H1 (cell line): ENCODE measurements around the gene NARS2. TPM values are rescaled to one million over a fixed set of nuclear protein-coding genes. Genes with fewer than 3 reads are reported as not detected.

Experiments
- ATF2 ChIP-seq: IDR thresholded peaks from 2 replicates; pipeline ENCODE4 v1.6.1; 2012; ENCODE audit warnings: low read length, inconsistent platforms
- CEBPB ChIP-seq: IDR thresholded peaks from 2 replicates; pipeline ENCODE4 v1.6.1; 2012; ENCODE audit warnings: low read depth, low read length
- SRF ChIP-seq: IDR thresholded peaks from 2 replicates; pipeline ENCODE4 v1.6.1; 2011; ENCODE audit warnings: mild to moderate bottlenecking, low read depth, low read length, moderate library complexity
- polyA plus RNA-seq, 7 experiments: library from polyadenylated mRNA; depleted of rRNA in 3 of 7; stranded (reverse) in 5 of 7; unstranded in 2 of 7; fragments of >200 nt in 5 of 7; fragments of 200-250 nt in 2 of 7; gene quantifications; 1 replicate in 5 of 7; 2 replicates in 1 of 7; 4 replicates in 1 of 7; pipeline versions ENCODE4 v1.2.1 to v1.2.3, GENCODE V29; 2011 to 2013; ENCODE audit warnings: missing spikeins in 2 of 7, mixed read lengths in 2 of 7
- total RNA-seq: library from RNA; stranded (reverse); fragmentation: NEBNext Ultra II Directional; extraction: Animal tissue kit (Norgen Biotek cat#: 25700); gene quantifications from 2 replicates; pipeline ENCODE4 v1.2.1, GENCODE V29; 2021

Gene NARS2
- total and polyA plus RNA-seq, 2 of the 8 experiments (the other 6 are each of a cell fraction or from before 2014, with no cell fraction given): 26.2 to 51.6 TPM

- no peak for TF ChIP-seq ATF2
- TF ChIP-seq SRF: no peak
- TF ChIP-seq CEBPB: no peak
Observed at GRCh38 chr11:78607696-78608095, 33.0 kb upstream of the NARS2 start (continued).
